Measurements from ENCODE around the gene TEKT5. TPM values are rescaled to one million over a fixed set of nuclear protein-coding genes. Genes with fewer than 3 reads are reported as not detected.

TEKT5 gene
- total RNA-seq, 1 donor from 2014 or later, result 1.0 TPM

GRCh38 chr16:10616419-10616755 lies 78.3 kb downstream of the TEKT5 start:
- H3K4me1 Mint-ChIP-seq, result peaks cover 47% of the 10 kb centered on the region
- TF ChIP-seq CTCF (IDR thresholded peaks at IDR 0.05; ENCODE audit: unreplicated experiment), result no peak
- no peaks in the 10 kb centered on the region for H3K9me3 Mint-ChIP-seq
- H3K27ac Mint-ChIP-seq, result peak overlapping the region; percentile 43
- no peaks in the 10 kb centered on the region for H3K36me3 Mint-ChIP-seq
- H3K27me3 Mint-ChIP-seq (ENCODE audit: low read depth), result peaks cover 5% of the 10 kb centered on the region
- no peak for DNase-seq (ENCODE audit: low spot score in 2 of 2, unreplicated experiment in 2 of 2)
- H3K4me3 Mint-ChIP-seq, result no peak overlapping the region

- H3K27me3 Mint-ChIP-seq (ENCODE audit: low read depth), result peaks cover 3% of the 10 kb centered on the region
- no peaks in the 10 kb centered on the region for H3K36me3 Mint-ChIP-seq
- H3K9me3 Mint-ChIP-seq, result no peaks in the 10 kb centered on the region
- no peak for DNase-seq (ENCODE audit: low spot score in 2 of 2, unreplicated experiment in 2 of 2)
- no peak overlapping the region for H3K4me3 Mint-ChIP-seq
- H3K4me1 Mint-ChIP-seq, result peaks cover 42% of the 10 kb centered on the region
- no peak overlapping the region for H3K27ac Mint-ChIP-seq
- TF ChIP-seq CTCF (IDR thresholded peaks at IDR 0.05; ENCODE audit: unreplicated experiment), result no peak
Measured at GRCh38 chr16:10614685-10615084, 80.0 kb downstream of the TEKT5 start.

GRCh38 chr16:10613785-10614485 lies 80.8 kb downstream of the TEKT5 start:
- H3K4me1 Mint-ChIP-seq, result peaks cover 35% of the 10 kb centered on the region
- H3K36me3 Mint-ChIP-seq, result no peaks in the 10 kb centered on the region
- no peak overlapping the region for H3K27ac Mint-ChIP-seq
- no peaks in the 10 kb centered on the region for H3K27me3 Mint-ChIP-seq (ENCODE audit: low read depth)
- no peaks in the 10 kb centered on the region for H3K9me3 Mint-ChIP-seq
- DNase-seq (ENCODE audit: low spot score in 2 of 2, unreplicated experiment in 2 of 2), result no peak
- TF ChIP-seq CTCF (IDR thresholded peaks at IDR 0.05; ENCODE audit: unreplicated experiment), result no peak
- no peak overlapping the region for H3K4me3 Mint-ChIP-seq

- Mint-ChIP-seq H3K27me3 (ENCODE audit: low read depth) (no peaks in the 10 kb centered on the region), H3K27ac (no peak overlapping the region), H3K9me3 (no peaks in the 10 kb centered on the region), H3K4me1 (peaks cover 24% of the 10 kb centered on the region), H3K36me3 (no peaks in the 10 kb centered on the region), H3K4me3 (no peak overlapping the region)
- DNase-seq (ENCODE audit: low spot score in 2 of 2, unreplicated experiment in 2 of 2), result no peak
- no peak for TF ChIP-seq CTCF (IDR thresholded peaks at IDR 0.05; ENCODE audit: unreplicated experiment)
Measured at GRCh38 chr16:10612649-10613179, 82.0 kb downstream of the TEKT5 start.

- Mint-ChIP-seq H3K27me3 (ENCODE audit: low read depth) (no peaks in the 10 kb centered on the region), H3K4me3 (no peak overlapping the region), H3K27ac (no peak overlapping the region), H3K4me1 (peaks cover 16% of the 10 kb centered on the region), H3K36me3 (no peaks in the 10 kb centered on the region), H3K9me3 (no peaks in the 10 kb centered on the region)
- TF ChIP-seq CTCF (IDR thresholded peaks at IDR 0.05; ENCODE audit: unreplicated experiment), result no peak
- DNase-seq (ENCODE audit: low spot score in 2 of 2, unreplicated experiment in 2 of 2), result no peak
Measured at GRCh38 chr16:10611825-10612342, 82.8 kb downstream of the TEKT5 start.
